H1 (cell line): ENCODE data around the gene CELF5. TPM values are rescaled to one million over a fixed set of nuclear protein-coding genes. Genes with fewer than 3 reads are reported as not detected.

Experiments used
- ASH2L ChIP-seq: fragments of 200-600, 300-600 bp; sonication (generic); IDR thresholded peaks from one replicate; pipeline ENCODE4 v1.7.1; 2017; ENCODE audit warnings: low read length
- CBX5 ChIP-seq: fragments of 300-800, 300-1000 bp; sonication (generic); IDR thresholded peaks from 2 replicates; pipeline ENCODE4 v1.7.1; 2016; ENCODE audit warnings: antibody characterized with exemption, low read length, low read depth
- MAFK ChIP-seq: IDR thresholded peaks from 2 replicates; pipeline ENCODE4 v1.6.1; 2012; ENCODE audit warnings: low read depth, mild to moderate bottlenecking, improper control_type of control experiment, low read length
- RAD21 ChIP-seq, 2 experiments: IDR thresholded peaks in 1 of 2; conservative IDR thresholded peaks in 1 of 2; 2 replicates each; pipeline ENCODE4 v1.6.1; 2011; ENCODE audit warnings: low read depth in 2 of 2, low read length in 2 of 2, improper control_type of control experiment in 1 of 2, inconsistent platforms in 1 of 2, mild to moderate bottlenecking in 1 of 2, moderate library complexity in 1 of 2
- polyA plus RNA-seq, 7 experiments: library from polyadenylated mRNA; depleted of rRNA in 3 of 7; stranded (reverse) in 5 of 7; unstranded in 2 of 7; fragments of >200 nt in 5 of 7; fragments of 200-250 nt in 2 of 7; gene quantifications; 1 replicate in 5 of 7; 2 replicates in 1 of 7; 4 replicates in 1 of 7; pipeline versions ENCODE4 v1.2.1 to v1.2.3, GENCODE V29; 2011 to 2013; ENCODE audit warnings: missing spikeins in 2 of 7, mixed read lengths in 2 of 7
- total RNA-seq: library from RNA; stranded (reverse); fragmentation: NEBNext Ultra II Directional; extraction: Animal tissue kit (Norgen Biotek cat#: 25700); gene quantifications from 2 replicates; pipeline ENCODE4 v1.2.1, GENCODE V29; 2021
- TF ChIP-seq, protein P1 (sequence below): IDR thresholded peaks from 2 replicates; pipeline ENCODE4 v1.6.1; 2012; ENCODE audit warnings: inconsistent platforms

The CELF5 gene
- total and polyA plus RNA-seq, 2 of the 8 experiments (the other 6 are each of a cell fraction or from before 2014, with no cell fraction given), result 9.8 to 15.0 TPM

DNA sequence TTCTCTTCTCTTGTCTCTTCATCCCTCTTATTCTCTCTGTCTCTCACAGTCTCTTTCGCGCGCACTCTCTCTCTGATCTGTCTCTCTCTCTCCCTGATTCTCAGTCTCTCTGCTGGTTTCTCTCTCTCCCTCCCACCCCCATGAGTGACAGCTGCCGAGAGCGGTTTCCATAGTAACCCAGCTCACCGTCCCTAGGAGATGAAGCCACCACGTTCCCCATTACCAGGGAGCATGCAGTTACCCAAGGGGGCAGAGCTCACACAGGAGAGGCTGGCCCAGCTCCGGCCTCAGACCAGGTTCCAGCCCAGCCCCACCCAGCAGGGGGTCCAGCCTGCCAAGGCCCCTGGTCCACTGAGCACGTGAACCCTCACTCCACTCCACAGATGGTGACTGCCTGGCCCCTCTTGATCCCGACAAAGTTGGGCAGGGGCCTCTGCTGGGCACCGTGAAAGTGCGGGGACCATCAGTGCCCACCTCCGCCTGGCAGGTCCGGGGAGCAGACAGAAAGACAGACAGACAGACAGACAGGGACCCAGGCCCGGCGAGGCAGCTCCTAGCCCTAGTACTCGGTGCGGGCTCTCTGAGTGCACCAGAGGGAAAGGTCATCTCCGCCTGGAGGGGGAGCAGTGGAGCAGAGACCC lies 50.6 kb downstream of the CELF5 start (continued):
- peak; percentile 78 for TF ChIP-seq ASH2L
- TF ChIP-seq RAD21 (IDR thresholded peaks at IDR 0.05 in 1 of 2, conservative IDR thresholded peaks at IDR 0.05 in 1 of 2; ENCODE audit: low read depth in 2 of 2, low read length in 2 of 2), result peak; percentile 43 to 56; a peak in 3 of 4 replicates
- TF ChIP-seq, protein P1, sequence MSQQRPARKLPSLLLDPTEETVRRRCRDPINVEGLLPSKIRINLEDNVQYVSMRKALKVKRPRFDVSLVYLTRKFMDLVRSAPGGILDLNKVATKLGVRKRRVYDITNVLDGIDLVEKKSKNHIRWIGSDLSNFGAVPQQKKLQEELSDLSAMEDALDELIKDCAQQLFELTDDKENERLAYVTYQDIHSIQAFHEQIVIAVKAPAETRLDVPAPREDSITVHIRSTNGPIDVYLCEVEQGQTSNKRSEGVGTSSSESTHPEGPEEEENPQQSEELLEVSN, result 0 out of 2 replicates have a peak, but pooled peaks have one; percentile 20
- no peak for TF ChIP-seq CBX5
- TF ChIP-seq MAFK, result no peak
